GM18507 (cell line): ENCODE measurements around the gene RAB24.
A peak's percentile ranks its signal among the peaks of the same experiment; 100 is the strongest.
"Not testable (repeated sequence)": the region's sequence is repeated elsewhere in the genome, so short reads cannot be mapped to it uniquely, and the experiment has no call there.

ENCODE experiments used
- DNase-seq: peaks from one replicate; pipeline ENCODE4 v3.0.0; 2011; ENCODE audit warnings: low read depth; ENCODE audit not compliant: insufficient read length; ENCODE audit errors: extremely low spot score
- FAIRE-seq: peaks from 2 replicates; lab custom pipeline; 2011; peaks lifted over from hg19 to GRCh38; lab: Jason Lieb, UNC

RAB24 gene

GRCh38 chr5:177303121-177303924 lies at the start of gene RAB24, which contains the start of gene PRELID1:
TSS of gene RAB24 (minus strand) at chr5:177303719. CDS start at chr5:177303288, 431 bp downstream.
TSS of gene PRELID1 (plus strand) at chr5:177303799. CDS start at chr5:177303986, 187 bp downstream.
- peak; percentile 62 for FAIRE-seq
- peak; percentile 79 for DNase-seq

GRCh38 chr5:177353093-177353492 lies 49.6 kb upstream of the RAB24 start:
- FAIRE-seq (no peak), DNase-seq (no peak)

- DNase-seq (peak; percentile 79), FAIRE-seq (peak; percentile 94)
Measured at GRCh38 chr5:177351392-177352329, 48.1 kb upstream of the RAB24 start, which contains the start of gene LMAN2. TSS of gene LMAN2 (minus strand) at chr5:177351668. CDS start at chr5:177351647, 21 bp downstream.

- DNase-seq = no peak
- FAIRE-seq = no peak
Measured at GRCh38 chr5:177350776-177351391, 47.4 kb upstream of the RAB24 start.

- DNase-seq (no peak), FAIRE-seq (no peak)
Measured at GRCh38 chr5:177349762-177350161, 46.2 kb upstream of the RAB24 start.

- FAIRE-seq = no peak
- DNase-seq = no peak
Measured at GRCh38 chr5:177349362-177349647, 45.8 kb upstream of the RAB24 start.

GRCh38 chr5:177347699-177348098 lies 44.2 kb upstream of the RAB24 start:
- no peak for FAIRE-seq

GRCh38 chr5:177346820-177347219 lies 43.3 kb upstream of the RAB24 start:
- DNase-seq (no peak), FAIRE-seq (no peak)

More at GRCh38 chr5:177347699-177348098, 44.2 kb upstream of the RAB24 start:
- DNase-seq = no peak

- no peak for FAIRE-seq
- DNase-seq = no peak
Measured at GRCh38 chr5:177344891-177345290, 41.4 kb upstream of the RAB24 start.

GRCh38 chr5:177343777-177344176 lies 40.3 kb upstream of the RAB24 start:
- FAIRE-seq (no peak), DNase-seq (no peak)

- not testable (repeated sequence) for FAIRE-seq, DNase-seq
Measured at GRCh38 chr5:177343000-177343399, 39.5 kb upstream of the RAB24 start.

GRCh38 chr5:177339107-177339638 lies 35.7 kb upstream of the RAB24 start:
- FAIRE-seq (no peak), DNase-seq (no peak)

- FAIRE-seq (no peak), DNase-seq (no peak)
Measured at GRCh38 chr5:177338251-177339106, 35.0 kb upstream of the RAB24 start.

GRCh38 chr5:177336603-177337494 lies 33.3 kb upstream of the RAB24 start:
- no peak for DNase-seq

GRCh38 chr5:177336112-177336511 lies 32.6 kb upstream of the RAB24 start:
- FAIRE-seq = no peak
- no peak for DNase-seq

More at GRCh38 chr5:177336603-177337494, 33.3 kb upstream of the RAB24 start:
- FAIRE-seq = no peak

GRCh38 chr5:177335701-177336065 lies 32.2 kb upstream of the RAB24 start:
- DNase-seq (no peak), FAIRE-seq (no peak)

GRCh38 chr5:177334781-177335700 lies 31.5 kb upstream of the RAB24 start:
- no peak for FAIRE-seq

More at GRCh38 chr5:177334781-177335700, 31.5 kb upstream of the RAB24 start:
- DNase-seq = no peak
